HFF-Myc (cell line): ENCODE results near the gene TMEM151A.

Experiments
- DNase-seq: peaks from one replicate; pipeline ENCODE4 v3.0.0-alpha.2; 2011; ENCODE audit warnings: low read depth; ENCODE audit errors: extremely low read depth
- H3K4me3 ChIP-seq: replicated peaks from 2 replicates; pipeline ENCODE4 v1.5.1; 2011; ENCODE audit warnings: low read depth, mild to moderate bottlenecking, control low read depth, low read length
- CTCF ChIP-seq: IDR thresholded peaks from 2 replicates; pipeline ENCODE4 v1.5.1; 2012; ENCODE audit warnings: mild to moderate bottlenecking, low read depth, low read length, control low read depth; ENCODE audit errors: missing control alignments

Gene TMEM151A

GRCh38 chr11:66345316-66345649, 53.6 kb downstream of the TMEM151A start:
- no peak for TF ChIP-seq CTCF
- no peak for DNase-seq
- H3K4me3 ChIP-seq = peak overlapping the region; percentile 85
